ENCODE measurements around the gene IGF1R. TPM values are rescaled to one million over a fixed set of nuclear protein-coding genes. Genes with fewer than 3 reads are reported as not detected.

The IGF1R gene
- total and polyA plus RNA-seq, 2 of the 13 experiments (the other 11 are each of a cell fraction or from before 2014, with no cell fraction given) = 15.9 to 18.4 TPM

DNA sequence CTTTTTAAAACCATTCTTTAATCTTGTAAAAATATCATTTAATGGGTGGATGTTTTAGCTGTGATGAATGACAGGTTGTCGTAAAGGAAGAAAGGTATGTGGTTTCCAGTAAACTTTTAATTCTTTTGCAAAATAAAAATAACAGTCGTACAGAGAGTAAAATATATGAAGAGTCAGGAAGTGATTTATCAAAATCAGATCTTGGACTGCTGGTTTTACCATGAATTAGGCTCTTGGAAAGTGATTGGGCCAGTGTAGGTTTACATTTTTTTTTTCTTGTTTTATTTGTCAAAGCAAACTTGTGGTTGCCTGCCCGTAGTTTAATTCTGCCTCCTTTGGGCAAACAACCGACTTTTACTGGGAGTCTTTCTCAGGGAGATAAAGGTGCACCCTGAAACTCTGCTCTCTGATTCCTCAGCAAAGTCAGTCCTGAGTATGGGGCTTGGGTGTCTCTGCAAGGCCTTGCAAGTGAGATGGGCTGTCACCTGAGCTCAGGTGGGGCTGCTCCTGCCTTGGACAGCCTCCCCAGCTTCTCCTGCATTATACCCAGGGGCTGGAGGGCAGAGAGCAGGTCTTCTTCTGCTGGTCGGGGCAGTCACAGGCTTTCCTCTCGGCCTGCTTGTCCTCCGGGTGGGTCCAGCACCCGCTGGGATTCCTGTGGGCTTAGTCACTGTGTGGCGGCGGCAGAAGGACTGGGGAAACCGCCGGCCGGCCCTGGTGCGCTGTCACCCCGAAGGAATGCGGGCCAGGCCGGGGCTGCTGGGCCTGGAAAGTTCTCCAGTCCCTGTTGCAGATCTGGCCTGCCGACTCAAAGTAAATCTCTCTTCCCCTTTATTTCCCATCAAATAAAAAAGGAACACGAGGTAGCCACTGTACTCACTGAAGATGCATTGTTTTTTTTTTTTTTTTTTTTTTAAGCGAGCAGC, 79.0 kb downstream of the IGF1R start (continued):
- TF ChIP-seq, protein P1, sequence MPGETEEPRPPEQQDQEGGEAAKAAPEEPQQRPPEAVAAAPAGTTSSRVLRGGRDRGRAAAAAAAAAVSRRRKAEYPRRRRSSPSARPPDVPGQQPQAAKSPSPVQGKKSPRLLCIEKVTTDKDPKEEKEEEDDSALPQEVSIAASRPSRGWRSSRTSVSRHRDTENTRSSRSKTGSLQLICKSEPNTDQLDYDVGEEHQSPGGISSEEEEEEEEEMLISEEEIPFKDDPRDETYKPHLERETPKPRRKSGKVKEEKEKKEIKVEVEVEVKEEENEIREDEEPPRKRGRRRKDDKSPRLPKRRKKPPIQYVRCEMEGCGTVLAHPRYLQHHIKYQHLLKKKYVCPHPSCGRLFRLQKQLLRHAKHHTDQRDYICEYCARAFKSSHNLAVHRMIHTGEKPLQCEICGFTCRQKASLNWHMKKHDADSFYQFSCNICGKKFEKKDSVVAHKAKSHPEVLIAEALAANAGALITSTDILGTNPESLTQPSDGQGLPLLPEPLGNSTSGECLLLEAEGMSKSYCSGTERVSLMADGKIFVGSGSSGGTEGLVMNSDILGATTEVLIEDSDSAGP (CRISPR knock-in tag; IDR thresholded peaks at IDR 0.05; ENCODE audit: borderline replicate concordance) = no peak; the same call in 1 of the 2 replicates
- no peak for TF ChIP-seq NCOR1 (IDR thresholded peaks at IDR 0.05; ENCODE audit: borderline replicate concordance, low read length)
- TF ChIP-seq ZNF775 (CRISPR knock-in tag; IDR thresholded peaks at IDR 0.05; ENCODE audit: borderline replicate concordance) = no peak
- TF ChIP-seq SRSF1 (optimal IDR thresholded peaks at IDR 0.05; ENCODE audit: low read depth, low read length) = peak; percentile 63
- no peak for TF ChIP-seq ZNF530 (CRISPR knock-in tag; IDR thresholded peaks at IDR 0.05; ENCODE audit: low read depth)
- TF ChIP-seq, protein P2, sequence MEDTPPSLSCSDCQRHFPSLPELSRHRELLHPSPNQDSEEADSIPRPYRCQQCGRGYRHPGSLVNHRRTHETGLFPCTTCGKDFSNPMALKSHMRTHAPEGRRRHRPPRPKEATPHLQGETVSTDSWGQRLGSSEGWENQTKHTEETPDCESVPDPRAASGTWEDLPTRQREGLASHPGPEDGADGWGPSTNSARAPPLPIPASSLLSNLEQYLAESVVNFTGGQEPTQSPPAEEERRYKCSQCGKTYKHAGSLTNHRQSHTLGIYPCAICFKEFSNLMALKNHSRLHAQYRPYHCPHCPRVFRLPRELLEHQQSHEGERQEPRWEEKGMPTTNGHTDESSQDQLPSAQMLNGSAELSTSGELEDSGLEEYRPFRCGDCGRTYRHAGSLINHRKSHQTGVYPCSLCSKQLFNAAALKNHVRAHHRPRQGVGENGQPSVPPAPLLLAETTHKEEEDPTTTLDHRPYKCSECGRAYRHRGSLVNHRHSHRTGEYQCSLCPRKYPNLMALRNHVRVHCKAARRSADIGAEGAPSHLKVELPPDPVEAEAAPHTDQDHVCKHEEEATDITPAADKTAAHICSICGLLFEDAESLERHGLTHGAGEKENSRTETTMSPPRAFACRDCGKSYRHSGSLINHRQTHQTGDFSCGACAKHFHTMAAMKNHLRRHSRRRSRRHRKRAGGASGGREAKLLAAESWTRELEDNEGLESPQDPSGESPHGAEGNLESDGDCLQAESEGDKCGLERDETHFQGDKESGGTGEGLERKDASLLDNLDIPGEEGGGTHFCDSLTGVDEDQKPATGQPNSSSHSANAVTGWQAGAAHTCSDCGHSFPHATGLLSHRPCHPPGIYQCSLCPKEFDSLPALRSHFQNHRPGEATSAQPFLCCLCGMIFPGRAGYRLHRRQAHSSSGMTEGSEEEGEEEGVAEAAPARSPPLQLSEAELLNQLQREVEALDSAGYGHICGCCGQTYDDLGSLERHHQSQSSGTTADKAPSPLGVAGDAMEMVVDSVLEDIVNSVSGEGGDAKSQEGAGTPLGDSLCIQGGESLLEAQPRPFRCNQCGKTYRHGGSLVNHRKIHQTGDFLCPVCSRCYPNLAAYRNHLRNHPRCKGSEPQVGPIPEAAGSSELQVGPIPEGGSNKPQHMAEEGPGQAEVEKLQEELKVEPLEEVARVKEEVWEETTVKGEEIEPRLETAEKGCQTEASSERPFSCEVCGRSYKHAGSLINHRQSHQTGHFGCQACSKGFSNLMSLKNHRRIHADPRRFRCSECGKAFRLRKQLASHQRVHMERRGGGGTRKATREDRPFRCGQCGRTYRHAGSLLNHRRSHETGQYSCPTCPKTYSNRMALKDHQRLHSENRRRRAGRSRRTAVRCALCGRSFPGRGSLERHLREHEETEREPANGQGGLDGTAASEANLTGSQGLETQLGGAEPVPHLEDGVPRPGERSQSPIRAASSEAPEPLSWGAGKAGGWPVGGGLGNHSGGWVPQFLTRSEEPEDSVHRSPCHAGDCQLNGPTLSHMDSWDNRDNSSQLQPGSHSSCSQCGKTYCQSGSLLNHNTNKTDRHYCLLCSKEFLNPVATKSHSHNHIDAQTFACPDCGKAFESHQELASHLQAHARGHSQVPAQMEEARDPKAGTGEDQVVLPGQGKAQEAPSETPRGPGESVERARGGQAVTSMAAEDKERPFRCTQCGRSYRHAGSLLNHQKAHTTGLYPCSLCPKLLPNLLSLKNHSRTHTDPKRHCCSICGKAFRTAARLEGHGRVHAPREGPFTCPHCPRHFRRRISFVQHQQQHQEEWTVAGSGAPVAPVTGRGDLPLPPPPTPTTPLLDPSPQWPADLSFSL (CRISPR knock-in tag; IDR thresholded peaks at IDR 0.05) = no peak
- TF ChIP-seq, protein P3, sequence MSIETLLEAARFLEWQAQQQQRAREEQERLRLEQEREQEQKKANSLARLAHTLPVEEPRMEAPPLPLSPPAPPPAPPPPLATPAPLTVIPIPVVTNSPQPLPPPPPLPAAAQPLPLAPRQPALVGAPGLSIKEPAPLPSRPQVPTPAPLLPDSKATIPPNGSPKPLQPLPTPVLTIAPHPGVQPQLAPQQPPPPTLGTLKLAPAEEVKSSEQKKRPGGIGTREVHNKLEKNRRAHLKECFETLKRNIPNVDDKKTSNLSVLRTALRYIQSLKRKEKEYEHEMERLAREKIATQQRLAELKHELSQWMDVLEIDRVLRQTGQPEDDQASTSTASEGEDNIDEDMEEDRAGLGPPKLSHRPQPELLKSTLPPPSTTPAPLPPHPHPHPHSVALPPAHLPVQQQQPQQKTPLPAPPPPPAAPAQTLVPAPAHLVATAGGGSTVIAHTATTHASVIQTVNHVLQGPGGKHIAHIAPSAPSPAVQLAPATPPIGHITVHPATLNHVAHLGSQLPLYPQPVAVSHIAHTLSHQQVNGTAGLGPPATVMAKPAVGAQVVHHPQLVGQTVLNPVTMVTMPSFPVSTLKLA (IDR thresholded peaks at IDR 0.05) = no peak
- TF ChIP-seq CEBPZ (IDR thresholded peaks at IDR 0.05; ENCODE audit: low read length) = no peak
- no peak; the same call in 1 of the 2 replicates for TF ChIP-seq ZNF768 (CRISPR knock-in tag; IDR thresholded peaks at IDR 0.05)
- TF ChIP-seq MLLT10 (CRISPR knock-in tag; IDR thresholded peaks at IDR 0.05) = no peak
- TF ChIP-seq RNF219 (CRISPR knock-in tag; IDR thresholded peaks at IDR 0.05) = no peak
- TF ChIP-seq POLR2AphosphoS2 (IDR thresholded peaks at IDR 0.05; ENCODE audit: low read depth, low read length) = no peak
